Type B pancreatic cell (in vitro differentiated cells): ENCODE measurements around the gene LRP4. TPM values are rescaled to one million over a fixed set of nuclear protein-coding genes. Genes with fewer than 3 reads are reported as not detected.

Experiments used
- DNase-seq: peaks from one replicate; pipeline ENCODE4 v3.0.0; 2021; ENCODE audit warnings: mixed read lengths; ENCODE audit not compliant: unreplicated experiment; ENCODE audit errors: extremely low spot score
- H3K27ac Mint-ChIP-seq: 2 replicates; pipeline ENCODE4 v1.8.0; 2021; ENCODE audit warnings: mild to moderate bottlenecking, mixed read lengths
- H3K27me3 Mint-ChIP-seq: 2 replicates; pipeline ENCODE4 v1.8.0; 2021; ENCODE audit warnings: mixed read lengths
- H3K36me3 Mint-ChIP-seq: 2 replicates; pipeline ENCODE4 v1.8.0; 2021; ENCODE audit warnings: mixed read lengths
- H3K4me1 Mint-ChIP-seq: one replicate; pipeline ENCODE4 v1.8.0; 2021; ENCODE audit warnings: mixed read lengths; ENCODE audit not compliant: unreplicated experiment
- H3K4me3 Mint-ChIP-seq: 2 replicates; pipeline ENCODE4 v1.8.0; 2021; ENCODE audit warnings: mild to moderate bottlenecking, mixed read lengths
- H3K9me3 Mint-ChIP-seq: 2 replicates; pipeline ENCODE4 v1.8.0; 2021; ENCODE audit warnings: mixed read lengths
- CTCF ChIP-seq: fragments of 200-600 bp; sonication (generic); conservative IDR thresholded peaks from 2 replicates; pipeline ENCODE4 v1.5.0; 2021; ENCODE audit warnings: antibody characterized with exemption, mild to moderate bottlenecking
- total RNA-seq: library from RNA; stranded (reverse); gene quantifications from 2 replicates; pipeline ENCODE4 v1.2.1, GENCODE V29; 2021; ENCODE audit warnings: low replicate concordance

Gene LRP4
- total RNA-seq, 1 donor from 2014 or later, result 46.9 TPM

- Mint-ChIP-seq H3K9me3 (no peaks in the 10 kb centered on the region), H3K27ac (no peak overlapping the region)
Measured at GRCh38 chr11:46856605-46857343, 61.6 kb downstream of the LRP4 start.

GRCh38 chr11:46855863-46856262, 62.5 kb downstream of the LRP4 start:
- DNase-seq, result no peak
- Mint-ChIP-seq H3K36me3 (peaks cover 21% of the 10 kb centered on the region), H3K4me3 (no peak overlapping the region), H3K27me3 (no peaks in the 10 kb centered on the region), H3K9me3 (no peaks in the 10 kb centered on the region), H3K27ac (no peak overlapping the region), H3K4me1 (no peaks in the 10 kb centered on the region)
- no peak for TF ChIP-seq CTCF

More at GRCh38 chr11:46856605-46857343, 61.6 kb downstream of the LRP4 start:
- DNase-seq, result no peak
- Mint-ChIP-seq H3K36me3 (peaks cover 22% of the 10 kb centered on the region), H3K4me1 (no peaks in the 10 kb centered on the region), H3K4me3 (no peak overlapping the region), H3K27me3 (no peaks in the 10 kb centered on the region)
- no peak for TF ChIP-seq CTCF

- no peak for TF ChIP-seq CTCF
- no peaks in the 10 kb centered on the region for H3K4me1 Mint-ChIP-seq
- H3K27ac Mint-ChIP-seq, result no peak overlapping the region
- H3K4me3 Mint-ChIP-seq, result no peak overlapping the region
- no peak for DNase-seq
- no peaks in the 10 kb centered on the region for H3K9me3 Mint-ChIP-seq
- no peaks in the 10 kb centered on the region for H3K27me3 Mint-ChIP-seq
- peaks cover 15% of the 10 kb centered on the region for H3K36me3 Mint-ChIP-seq
Measured at GRCh38 chr11:46855167-46855566, 63.2 kb downstream of the LRP4 start.

GRCh38 chr11:46850829-46851380, 67.4 kb downstream of the LRP4 start:
- H3K27me3 Mint-ChIP-seq, result no peaks in the 10 kb centered on the region
- no peak overlapping the region for H3K27ac Mint-ChIP-seq
- peaks cover 8% of the 10 kb centered on the region for H3K4me1 Mint-ChIP-seq
- DNase-seq, result no peak
- peaks cover 3% of the 10 kb centered on the region for H3K36me3 Mint-ChIP-seq
- no peak overlapping the region for H3K4me3 Mint-ChIP-seq
- TF ChIP-seq CTCF, result no peak
- H3K9me3 Mint-ChIP-seq, result no peaks in the 10 kb centered on the region

GRCh38 chr11:46849631-46850030, 68.7 kb downstream of the LRP4 start:
- no peak for TF ChIP-seq CTCF
- Mint-ChIP-seq H3K27me3 (no peaks in the 10 kb centered on the region), H3K4me1 (peaks cover 8% of the 10 kb centered on the region), H3K9me3 (no peaks in the 10 kb centered on the region), H3K4me3 (no peak overlapping the region), H3K36me3 (peaks cover 3% of the 10 kb centered on the region), H3K27ac (no peak overlapping the region)
- no peak for DNase-seq
